Skeletal muscle satellite cell (primary cell): Measurements from ENCODE around the gene TFAP2C.

ENCODE experiments used
- H3K27me3 ChIP-seq: 2 replicates; pipeline ENCODE4 v1.7.0; 2013; ENCODE audit warnings: low read length; ENCODE audit not compliant: control insufficient read depth, insufficient read depth
- H3K36me3 ChIP-seq: 2 replicates; pipeline ENCODE4 v1.7.0; 2013; ENCODE audit warnings: mild to moderate bottlenecking, control low read depth, low read length; ENCODE audit not compliant: insufficient read depth
- H3K4me1 ChIP-seq: 2 replicates; pipeline ENCODE4 v1.7.0; 2013; ENCODE audit warnings: low read length; ENCODE audit not compliant: control insufficient read depth, insufficient read depth
- H3K4me2 ChIP-seq: 2 replicates; pipeline ENCODE4 v1.7.0; 2013; ENCODE audit warnings: mild to moderate bottlenecking, low read length
- H3K4me3 ChIP-seq: 2 replicates; pipeline ENCODE4 v1.7.0; 2013; ENCODE audit warnings: low read length
- H3K9ac ChIP-seq: 2 replicates; pipeline ENCODE4 v1.7.0; 2013; ENCODE audit warnings: mild to moderate bottlenecking, low read depth, low read length, moderate library complexity
- H3K9me3 ChIP-seq: replicated peaks from 2 replicates; pipeline ENCODE4 v1.7.0; 2013; ENCODE audit warnings: mild to moderate bottlenecking, control low read depth, low read length

The TFAP2C gene

GRCh38 chr20:56630506-56631317 lies 1.6 kb downstream of the TFAP2C start:
- H3K4me1 ChIP-seq = no peaks in the 10 kb centered on the region
- H3K27me3 ChIP-seq = peaks cover 66% of the 10 kb centered on the region
- no peak overlapping the region for H3K9ac ChIP-seq
- no peak overlapping the region for H3K4me3 ChIP-seq
- H3K4me2 ChIP-seq = no peak overlapping the region
- no peaks in the 10 kb centered on the region for H3K9me3 ChIP-seq
- no peaks in the 10 kb centered on the region for H3K36me3 ChIP-seq

GRCh38 chr20:56631318-56631989 lies 2.3 kb downstream of the TFAP2C start:
- no peaks in the 10 kb centered on the region for H3K4me1 ChIP-seq
- H3K27me3 ChIP-seq = peaks cover 59% of the 10 kb centered on the region
- no peak overlapping the region for H3K4me2 ChIP-seq
- no peak overlapping the region for H3K9ac ChIP-seq
- H3K36me3 ChIP-seq = no peaks in the 10 kb centered on the region
- H3K9me3 ChIP-seq = no peaks in the 10 kb centered on the region
- no peak overlapping the region for H3K4me3 ChIP-seq

- no peaks in the 10 kb centered on the region for H3K4me1 ChIP-seq
- no peak overlapping the region for H3K4me3 ChIP-seq
- no peak overlapping the region for H3K9ac ChIP-seq
- no peaks in the 10 kb centered on the region for H3K36me3 ChIP-seq
- H3K4me2 ChIP-seq = no peak overlapping the region
- H3K9me3 ChIP-seq = no peaks in the 10 kb centered on the region
- H3K27me3 ChIP-seq = peaks cover 55% of the 10 kb centered on the region
Observed at GRCh38 chr20:56631990-56632327, 2.9 kb downstream of the TFAP2C start.

- no peak overlapping the region for H3K4me3 ChIP-seq
- no peaks in the 10 kb centered on the region for H3K4me1 ChIP-seq
- H3K9ac ChIP-seq = no peak overlapping the region
- H3K36me3 ChIP-seq = no peaks in the 10 kb centered on the region
- peaks cover 31% of the 10 kb centered on the region for H3K27me3 ChIP-seq
- no peak overlapping the region for H3K4me2 ChIP-seq
- no peaks in the 10 kb centered on the region for H3K9me3 ChIP-seq
Observed at GRCh38 chr20:56634307-56634706, 5.2 kb downstream of the TFAP2C start.

GRCh38 chr20:56634735-56635385 lies 5.8 kb downstream of the TFAP2C start:
- no peak overlapping the region for H3K4me3 ChIP-seq
- no peak overlapping the region for H3K4me2 ChIP-seq
- H3K4me1 ChIP-seq = no peaks in the 10 kb centered on the region
- H3K36me3 ChIP-seq = no peaks in the 10 kb centered on the region
- H3K9ac ChIP-seq = no peak overlapping the region
- H3K27me3 ChIP-seq = peaks cover 26% of the 10 kb centered on the region
- no peaks in the 10 kb centered on the region for H3K9me3 ChIP-seq

GRCh38 chr20:56636716-56637115 lies 7.6 kb downstream of the TFAP2C start:
- no peaks in the 10 kb centered on the region for H3K36me3 ChIP-seq
- no peaks in the 10 kb centered on the region for H3K9me3 ChIP-seq
- no peak overlapping the region for H3K4me3 ChIP-seq
- H3K4me2 ChIP-seq = no peak overlapping the region
- no peaks in the 10 kb centered on the region for H3K4me1 ChIP-seq
- peaks cover 7% of the 10 kb centered on the region for H3K27me3 ChIP-seq
- H3K9ac ChIP-seq = no peak overlapping the region

- Histone ChIP-seq H3K9ac (no peak overlapping the region), H3K4me1 (no peaks in the 10 kb centered on the region), H3K9me3 (no peaks in the 10 kb centered on the region), H3K4me3 (no peak overlapping the region), H3K36me3 (no peaks in the 10 kb centered on the region), H3K4me2 (no peak overlapping the region), H3K27me3 (no peaks in the 10 kb centered on the region)
Observed at GRCh38 chr20:56637576-56637975, 8.5 kb downstream of the TFAP2C start.

- Histone ChIP-seq H3K4me1 (no peaks in the 10 kb centered on the region), H3K4me3 (no peak overlapping the region), H3K9me3 (no peaks in the 10 kb centered on the region), H3K27me3 (no peaks in the 10 kb centered on the region), H3K36me3 (no peaks in the 10 kb centered on the region), H3K9ac (no peak overlapping the region), H3K4me2 (no peak overlapping the region)
Observed at GRCh38 chr20:56646599-56646998, 17.5 kb downstream of the TFAP2C start.

GRCh38 chr20:56653211-56653610 lies 24.1 kb downstream of the TFAP2C start:
- Histone ChIP-seq H3K27me3 (no peaks in the 10 kb centered on the region), H3K9ac (no peak overlapping the region), H3K9me3 (peaks cover 9% of the 10 kb centered on the region), H3K4me2 (no peak overlapping the region), H3K4me1 (no peaks in the 10 kb centered on the region), H3K36me3 (no peaks in the 10 kb centered on the region), H3K4me3 (no peak overlapping the region)

GRCh38 chr20:56656632-56657031 lies 27.5 kb downstream of the TFAP2C start:
- H3K9ac ChIP-seq = no peak overlapping the region
- H3K4me2 ChIP-seq = no peak overlapping the region
- no peaks in the 10 kb centered on the region for H3K4me1 ChIP-seq
- H3K9me3 ChIP-seq = peaks cover 9% of the 10 kb centered on the region
- no peaks in the 10 kb centered on the region for H3K27me3 ChIP-seq
- H3K36me3 ChIP-seq = no peaks in the 10 kb centered on the region
- no peak overlapping the region for H3K4me3 ChIP-seq

GRCh38 chr20:56657879-56658278 lies 28.8 kb downstream of the TFAP2C start:
- Histone ChIP-seq H3K4me3 (no peak overlapping the region), H3K9me3 (peaks cover 9% of the 10 kb centered on the region), H3K36me3 (no peaks in the 10 kb centered on the region), H3K9ac (no peak overlapping the region), H3K4me1 (no peaks in the 10 kb centered on the region), H3K4me2 (no peak overlapping the region), H3K27me3 (no peaks in the 10 kb centered on the region)
